ENCODE results near the gene UCP2.
A peak's percentile ranks its signal among the peaks of the same experiment; 100 is the strongest.
"Not testable (repeated sequence)": the region's sequence is repeated elsewhere in the genome, so short reads cannot be mapped to it uniquely, and the experiment has no call there.

Gene UCP2

GRCh38 chr11:73995247-73995646 is 12.6 kb upstream of the UCP2 start:
- WGBS (ENCODE audit: insufficient coverage): no CpG with 5 or more reads among the region's 2 CpGs
- ChIA-PET POLR2A (interaction anchor here (1.5 to 2.1 kb wide), 2 partner anchors 12 to 19 kb away, joined by 4 to 14 read pairs; partner anchors contain the start of gene UCP2), CTCF (interaction anchor here (0.6 to 1.2 kb wide), 4 partner anchors 11 to 587 kb away, joined by 3 to 5 read pairs (median 4); no protein-coding TSS in a partner anchor)
- DNase-seq: peak; percentile 70 to 94 (median 91)
- Histone ChIP-seq H3K4me3 (ENCODE audit: control insufficient read depth in 1 of 7, extremely low read depth in 1 of 7, insufficient read depth in 4 of 7, low read depth in 2 of 7, low read length in 6 of 7) (no peak overlapping the region), H3K4me1 (ENCODE audit: control extremely low read depth in 1 of 4, control insufficient read depth in 4 of 4, insufficient read depth in 4 of 4, low read length in 3 of 4) (peaks cover 4 to 19% (median 10%) of the 10 kb centered on the region in 4 experiments), H3K27ac (ENCODE audit: insufficient read depth in 1 of 2, low read depth in 1 of 2, low read length in 2 of 2, poor library complexity in 1 of 2, severe bottlenecking in 2 of 2) (peak overlapping the region; percentile 85 to 90), H3K27me3 (replicated peaks in 2 of 5; ENCODE audit: control insufficient read depth in 4 of 5, insufficient read depth in 5 of 5, low read length in 4 of 5) (no peaks in the 10 kb centered on the region), H3K9me3 (ENCODE audit: control extremely low read depth in 1 of 5, control insufficient read depth in 4 of 5, insufficient read depth in 2 of 5, low read depth in 1 of 5, low read length in 4 of 5) (no peaks in the 10 kb centered on the region), H3K36me3 (ENCODE audit: control insufficient read depth in 4 of 4, insufficient read depth in 4 of 4, low read length in 3 of 4) (no peaks in the 10 kb centered on the region)

- no peaks in the 10 kb centered on the region for H3K9me3 ChIP-seq (ENCODE audit: control extremely low read depth in 1 of 5, control insufficient read depth in 4 of 5, insufficient read depth in 2 of 5, low read depth in 1 of 5, low read length in 4 of 5)
- H3K4me3 ChIP-seq (ENCODE audit: control insufficient read depth in 1 of 7, extremely low read depth in 1 of 7, insufficient read depth in 4 of 7, low read depth in 2 of 7, low read length in 6 of 7): no peak overlapping the region
- CTCF ChIA-PET: interaction anchor here (0.9 to 1.9 kb wide), 2 partner anchors 11 kb away, joined by 3 to 4 read pairs; no protein-coding TSS in a partner anchor
- H3K4me1 ChIP-seq (ENCODE audit: control extremely low read depth in 1 of 4, control insufficient read depth in 4 of 4, insufficient read depth in 4 of 4, low read length in 3 of 4): peaks cover 4 to 19% (median 10%) of the 10 kb centered on the region in 4 experiments
- no peak overlapping the region for H3K27ac ChIP-seq (ENCODE audit: insufficient read depth in 1 of 2, low read depth in 1 of 2, low read length in 2 of 2, poor library complexity in 1 of 2, severe bottlenecking in 2 of 2)
- H3K36me3 ChIP-seq (ENCODE audit: control insufficient read depth in 4 of 4, insufficient read depth in 4 of 4, low read length in 3 of 4): no peaks in the 10 kb centered on the region
- 86% methylated on average over 1 of the region's 6 CpGs for WGBS (ENCODE audit: insufficient coverage)
- no peaks in the 10 kb centered on the region for H3K27me3 ChIP-seq (replicated peaks in 2 of 5; ENCODE audit: control insufficient read depth in 4 of 5, insufficient read depth in 5 of 5, low read length in 4 of 5)
- POLR2A ChIA-PET: interaction anchor here (0.5 to 0.6 kb wide), 3 partner anchors 12 to 1907 kb away, joined by 3 read pairs; no protein-coding TSS in a partner anchor
- DNase-seq: no peak
Measured at GRCh38 chr11:73991471-73992006, 8.9 kb upstream of the UCP2 start.

- 100% methylated on average over 1 of the region's 2 CpGs for WGBS (ENCODE audit: insufficient coverage)
- CTCF ChIA-PET: interaction anchor here (1.9 kb wide), 1 partner anchor 12 kb away, joined by 4 read pairs; no protein-coding TSS in a partner anchor
- H3K36me3 ChIP-seq (ENCODE audit: control insufficient read depth in 4 of 4, insufficient read depth in 4 of 4, low read length in 3 of 4): no peaks in the 10 kb centered on the region
- H3K4me1 ChIP-seq (ENCODE audit: control extremely low read depth in 1 of 4, control insufficient read depth in 4 of 4, insufficient read depth in 4 of 4, low read length in 3 of 4): peaks cover 4 to 15% (median 8%) of the 10 kb centered on the region in 4 experiments
- no peak overlapping the region for H3K4me3 ChIP-seq (ENCODE audit: control insufficient read depth in 1 of 7, extremely low read depth in 1 of 7, insufficient read depth in 4 of 7, low read depth in 2 of 7, low read length in 6 of 7)
- POLR2A ChIA-PET: interaction anchor here (0.6 kb wide), 1 partner anchor 25 kb away, joined by 3 read pairs; no protein-coding TSS in a partner anchor
- no peaks in the 10 kb centered on the region for H3K9me3 ChIP-seq (ENCODE audit: control extremely low read depth in 1 of 5, control insufficient read depth in 4 of 5, insufficient read depth in 2 of 5, low read depth in 1 of 5, low read length in 4 of 5)
- H3K27ac ChIP-seq (ENCODE audit: insufficient read depth in 1 of 2, low read depth in 1 of 2, low read length in 2 of 2, poor library complexity in 1 of 2, severe bottlenecking in 2 of 2): no peak overlapping the region
- no peak for DNase-seq
- no peaks in the 10 kb centered on the region for H3K27me3 ChIP-seq (replicated peaks in 2 of 5; ENCODE audit: control insufficient read depth in 4 of 5, insufficient read depth in 5 of 5, low read length in 4 of 5)
Measured at GRCh38 chr11:73990730-73991129, 8.1 kb upstream of the UCP2 start.

GRCh38 chr11:73989156-73989555 is 6.5 kb upstream of the UCP2 start:
- WGBS (ENCODE audit: insufficient coverage): no CpG with 5 or more reads among the region's 6 CpGs
- ChIA-PET CTCF (no interaction called here), POLR2A (no interaction called here)
- H3K27me3 ChIP-seq (replicated peaks in 2 of 5; ENCODE audit: control insufficient read depth in 4 of 5, insufficient read depth in 5 of 5, low read length in 4 of 5): no peaks in the 10 kb centered on the region
- no peak overlapping the region for H3K27ac ChIP-seq (ENCODE audit: insufficient read depth in 1 of 2, low read depth in 1 of 2, low read length in 2 of 2, poor library complexity in 1 of 2, severe bottlenecking in 2 of 2)
- no peak for DNase-seq
- H3K4me1 ChIP-seq (ENCODE audit: control extremely low read depth in 1 of 4, control insufficient read depth in 4 of 4, insufficient read depth in 4 of 4, low read length in 3 of 4): peaks cover 0 to 7% (median 7%) of the 10 kb centered on the region in 4 experiments
- no peaks in the 10 kb centered on the region for H3K9me3 ChIP-seq (ENCODE audit: control extremely low read depth in 1 of 5, control insufficient read depth in 4 of 5, insufficient read depth in 2 of 5, low read depth in 1 of 5, low read length in 4 of 5)
- no peaks in the 10 kb centered on the region for H3K36me3 ChIP-seq (ENCODE audit: control insufficient read depth in 4 of 4, insufficient read depth in 4 of 4, low read length in 3 of 4)
- no peak overlapping the region for H3K4me3 ChIP-seq (ENCODE audit: control insufficient read depth in 1 of 7, extremely low read depth in 1 of 7, insufficient read depth in 4 of 7, low read depth in 2 of 7, low read length in 6 of 7)

- peaks cover 2 to 16% (median 16%) of the 10 kb centered on the region in 4 experiments for H3K4me1 ChIP-seq (ENCODE audit: control extremely low read depth in 1 of 4, control insufficient read depth in 4 of 4, insufficient read depth in 4 of 4, low read length in 3 of 4)
- no peaks in the 10 kb centered on the region for H3K9me3 ChIP-seq (ENCODE audit: control extremely low read depth in 1 of 5, control insufficient read depth in 4 of 5, insufficient read depth in 2 of 5, low read depth in 1 of 5, low read length in 4 of 5)
- 96% methylated on average over 3 of the region's 7 CpGs for WGBS (ENCODE audit: insufficient coverage)
- no peaks in the 10 kb centered on the region for H3K27me3 ChIP-seq (replicated peaks in 2 of 5; ENCODE audit: control insufficient read depth in 4 of 5, insufficient read depth in 5 of 5, low read length in 4 of 5)
- H3K27ac ChIP-seq (ENCODE audit: insufficient read depth in 1 of 2, low read depth in 1 of 2, low read length in 2 of 2, poor library complexity in 1 of 2, severe bottlenecking in 2 of 2): no peak overlapping the region
- H3K36me3 ChIP-seq (ENCODE audit: control insufficient read depth in 4 of 4, insufficient read depth in 4 of 4, low read length in 3 of 4): no peaks in the 10 kb centered on the region
- no peak overlapping the region for H3K4me3 ChIP-seq (ENCODE audit: control insufficient read depth in 1 of 7, extremely low read depth in 1 of 7, insufficient read depth in 4 of 7, low read depth in 2 of 7, low read length in 6 of 7)
- DNase-seq: no peak
- POLR2A ChIA-PET: no interaction called here
- CTCF ChIA-PET: interaction anchor here (1.2 to 1.8 kb wide), 2 partner anchors 16 to 22 kb away, joined by 3 to 5 read pairs; no protein-coding TSS in a partner anchor
Measured at GRCh38 chr11:73988227-73988626, 5.6 kb upstream of the UCP2 start.

- Histone ChIP-seq H3K36me3 (ENCODE audit: control insufficient read depth in 4 of 4, insufficient read depth in 4 of 4, low read length in 3 of 4) (peaks cover 0 to 10% (median 6%) of the 10 kb centered on the region in 4 experiments), H3K4me1 (ENCODE audit: control extremely low read depth in 1 of 4, control insufficient read depth in 4 of 4, insufficient read depth in 4 of 4, low read length in 3 of 4) (peaks cover 9 to 36% (median 28%) of the 10 kb centered on the region in 4 experiments)
- CTCF ChIA-PET: interaction anchor here (1.0 kb wide), 1 partner anchor 34 kb away, joined by 3 read pairs; no protein-coding TSS in a partner anchor
- DNase-seq; H3K27me3 ChIP-seq (replicated peaks in 2 of 5; ENCODE audit: control insufficient read depth in 4 of 5, insufficient read depth in 5 of 5, low read length in 4 of 5); H3K9me3 ChIP-seq (ENCODE audit: control extremely low read depth in 1 of 5, control insufficient read depth in 4 of 5, insufficient read depth in 2 of 5, low read depth in 1 of 5, low read length in 4 of 5); H3K4me3 ChIP-seq (ENCODE audit: control insufficient read depth in 1 of 7, extremely low read depth in 1 of 7, insufficient read depth in 4 of 7, low read depth in 2 of 7, low read length in 6 of 7); H3K27ac ChIP-seq (ENCODE audit: insufficient read depth in 1 of 2, low read depth in 1 of 2, low read length in 2 of 2, poor library complexity in 1 of 2, severe bottlenecking in 2 of 2); POLR2A ChIA-PET: not testable (repeated sequence)
- WGBS (ENCODE audit: insufficient coverage): 100% methylated on average over 4 of the region's 4 CpGs
Measured at GRCh38 chr11:73985661-73986060, 3.0 kb upstream of the UCP2 start.
